Thyroid gland (tissue), 4 donors: ENCODE data around the gene VASN.

Source experiments
- CTCF ChIP-seq, 6 experiments: fragments of 200-600 bp in 3 of 6; fragments of 450-650 bp in 3 of 6; sonication (generic) in 3 of 6; IDR thresholded peaks; one replicate each; pipeline ENCODE4 v1.5.1; 2016 to 2019; ENCODE audit warnings: antibody characterized with exemption in 6 of 6, mild to moderate bottlenecking in 2 of 6, inconsistent platforms in 1 of 6, moderate library complexity in 1 of 6
- POLR2A ChIP-seq, 2 donors: fragments of 450-650 bp; IDR thresholded peaks; one replicate each; pipeline ENCODE4 v1.6.1; 2017; ENCODE audit warnings: antibody characterized with exemption in 2 of 2, mild to moderate bottlenecking in 2 of 2, moderate library complexity in 1 of 2

- no peak for TF ChIP-seq CTCF (IDR thresholded peaks at IDR 0.05)
- TF ChIP-seq POLR2A (IDR thresholded peaks at IDR 0.05) = no peak
These were observed 2.5 kb downstream of the VASN start for GRCh38 chr16:4373909-4374742.
